PC-9 (cell line): ENCODE data around the gene CXXC5. TPM values are rescaled to one million over a fixed set of nuclear protein-coding genes. Genes with fewer than 3 reads are reported as not detected.

Experiments used
- BruUV-seq: library from RNA; stranded (reverse); fragments of 400-500 nt; replicated peaks from 2 replicates; lab custom pipeline; 2021; lab: Mats Ljungman, UMichigan
- CTCF ChIA-PET: fragments of 300-600 bp; sonication (Branson Sonifier 250); formaldehyde crosslinking; loops from one replicate; lab custom pipeline; 2022; ENCODE audit warnings: antibody characterized with exemption; lab: Charles Lee
- POLR2A ChIA-PET: fragments of 300-600 bp; sonication (Branson Sonifier 250); formaldehyde crosslinking; loops from one replicate; lab custom pipeline; 2022; ENCODE audit warnings: antibody characterized with exemption; ENCODE audit not compliant: unreplicated experiment; lab: Charles Lee
- DNase-seq, 2 experiments: peaks; one replicate each; pipeline versions ENCODE4 v3.0.0 to v3.0.0-alpha.2; 2015 to 2022; ENCODE audit warnings: mixed read lengths in 1 of 2
- H2AFZ ChIP-seq: fragments of 200-600 bp; sonication (generic); 2 replicates; pipeline ENCODE4 v1.8.1; 2017; ENCODE audit warnings: antibody characterized with exemption
- H3F3A ChIP-seq: fragments of 200-600 bp; sonication (generic); 2 replicates; pipeline ENCODE4 v1.8.1; 2017; ENCODE audit warnings: antibody characterized with exemption, mild to moderate bottlenecking, low read depth; ENCODE audit not compliant: insufficient read depth
- H3K27ac ChIP-seq: fragments of 200-600 bp; sonication (generic); 2 replicates; pipeline ENCODE4 v1.6.1; 2016; ENCODE audit warnings: mixed run types
- H3K27me3 ChIP-seq: fragments of 200-600 bp; sonication (generic); 2 replicates; pipeline ENCODE4 v1.6.1; 2016; ENCODE audit warnings: low read depth, mixed run types; ENCODE audit not compliant: insufficient read depth
- H3K36me3 ChIP-seq: fragments of 200-600 bp; sonication (generic); 2 replicates; pipeline ENCODE4 v1.6.1; 2016; ENCODE audit warnings: low read depth, mixed run types
- H3K4me1 ChIP-seq: fragments of 200-600 bp; sonication (generic); replicated peaks from 2 replicates; pipeline ENCODE4 v1.6.1; 2016; ENCODE audit warnings: mixed run types; ENCODE audit not compliant: insufficient read depth
- H3K4me2 ChIP-seq: fragments of 200-600 bp; sonication (generic); 2 replicates; pipeline ENCODE4 v1.6.1; 2017; ENCODE audit warnings: mixed run types
- H3K4me3 ChIP-seq: fragments of 200-600 bp; sonication (generic); 2 replicates; pipeline ENCODE4 v1.6.1; 2016; ENCODE audit warnings: mixed run types
- H3K79me2 ChIP-seq: fragments of 200-600 bp; sonication (generic); 2 replicates; pipeline ENCODE4 v1.6.1; 2017; ENCODE audit warnings: low read depth, mixed run types
- H3K9me2 ChIP-seq: fragments of 200-600 bp; sonication (generic); 2 replicates; pipeline ENCODE4 v1.8.1; 2017; ENCODE audit warnings: mild to moderate bottlenecking; ENCODE audit not compliant: insufficient read depth
- H3K9me3 ChIP-seq: fragments of 200-600 bp; sonication (generic); 2 replicates; pipeline ENCODE4 v1.8.1; 2016; ENCODE audit warnings: low read depth; ENCODE audit not compliant: insufficient read depth
- H4K20me1 ChIP-seq: fragments of 200-600 bp; sonication (generic); 2 replicates; pipeline ENCODE4 v1.8.1; 2017; ENCODE audit not compliant: insufficient read depth
- EZH2 ChIP-seq: fragments of 200-600 bp; sonication (generic); IDR thresholded peaks from 2 replicates; pipeline ENCODE4 v1.8.0; 2017; ENCODE audit warnings: antibody characterized with exemption, low read depth
- intact Hi-C: fragments of 100-400 bp; cut with micrococcal nuclease; formaldehyde crosslinking; loops from one replicate; pipeline ENCODE4 v1.10.0; 2022; ENCODE audit not compliant: unreplicated experiment
- total RNA-seq: library from RNA; stranded (reverse); gene quantifications from 2 replicates; pipeline ENCODE4 v1.2.3, GENCODE V29; 2021
- TF ChIP-seq, protein P1 (sequence below): fragments of 200-600 bp; sonication (generic); conservative IDR thresholded peaks from 2 replicates; pipeline ENCODE4 v1.6.1; 2017; ENCODE audit warnings: mixed run types, antibody characterized with exemption, mild to moderate bottlenecking, moderate library complexity

Gene CXXC5
- total RNA-seq, 1 experiment from 2014 or later = 59.9 TPM

DNA sequence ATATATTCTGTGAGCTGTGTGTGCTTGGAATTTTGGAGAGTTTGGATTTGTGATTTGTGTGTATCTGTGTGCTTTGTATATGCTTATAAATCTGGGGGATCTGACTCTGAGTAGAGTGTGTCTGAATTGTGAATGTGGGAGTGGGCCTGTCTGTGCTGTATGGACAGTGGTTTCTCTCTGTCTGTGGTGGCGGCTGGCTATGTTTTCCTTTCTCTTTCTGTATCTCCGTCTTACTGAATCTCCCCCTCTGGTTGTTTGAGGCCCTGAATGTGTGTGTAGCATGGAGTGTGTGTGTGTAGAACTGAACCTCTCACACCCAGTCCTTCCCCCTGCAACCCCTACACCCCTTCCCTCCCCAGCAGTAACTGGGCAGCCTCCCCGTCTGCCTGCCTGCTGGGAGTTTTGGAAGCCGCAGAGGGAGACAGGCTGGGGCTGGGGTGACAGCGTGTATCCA lies 4.7 kb downstream of the CXXC5 start:
- Histone ChIP-seq H3K9me2 (no peaks in the 10 kb centered on the region), H3K36me3 (0 out of 2 replicates have a peak, but pooled peaks cover 3% of the 10 kb centered on the region), H3F3A (peaks cover 26% of the 10 kb centered on the region), H3K79me2 (peaks cover 87% of the 10 kb centered on the region), H3K9me3 (no peaks in the 10 kb centered on the region), H3K27me3 (no peaks in the 10 kb centered on the region), H2AFZ (no peak overlapping the region), H3K27ac (peak overlapping the region; percentile 37; the same call in 1 of the 2 replicates), H3K4me3 (no peak overlapping the region), H3K4me1 (peaks cover 54% of the 10 kb centered on the region), H4K20me1 (peaks cover 45% of the 10 kb centered on the region), H3K4me2 (peak overlapping the region; percentile 97)
- ChIA-PET POLR2A (interaction anchor here (0.6 kb wide), 1 partner anchor 15 kb away, joined by 4 read pairs; no protein-coding TSS in a partner anchor), CTCF (no interaction called here)
- BruUV-seq = no TSS peak
- intact Hi-C loops = no loop called here
- no peak for DNase-seq
- TF ChIP-seq, protein P1, sequence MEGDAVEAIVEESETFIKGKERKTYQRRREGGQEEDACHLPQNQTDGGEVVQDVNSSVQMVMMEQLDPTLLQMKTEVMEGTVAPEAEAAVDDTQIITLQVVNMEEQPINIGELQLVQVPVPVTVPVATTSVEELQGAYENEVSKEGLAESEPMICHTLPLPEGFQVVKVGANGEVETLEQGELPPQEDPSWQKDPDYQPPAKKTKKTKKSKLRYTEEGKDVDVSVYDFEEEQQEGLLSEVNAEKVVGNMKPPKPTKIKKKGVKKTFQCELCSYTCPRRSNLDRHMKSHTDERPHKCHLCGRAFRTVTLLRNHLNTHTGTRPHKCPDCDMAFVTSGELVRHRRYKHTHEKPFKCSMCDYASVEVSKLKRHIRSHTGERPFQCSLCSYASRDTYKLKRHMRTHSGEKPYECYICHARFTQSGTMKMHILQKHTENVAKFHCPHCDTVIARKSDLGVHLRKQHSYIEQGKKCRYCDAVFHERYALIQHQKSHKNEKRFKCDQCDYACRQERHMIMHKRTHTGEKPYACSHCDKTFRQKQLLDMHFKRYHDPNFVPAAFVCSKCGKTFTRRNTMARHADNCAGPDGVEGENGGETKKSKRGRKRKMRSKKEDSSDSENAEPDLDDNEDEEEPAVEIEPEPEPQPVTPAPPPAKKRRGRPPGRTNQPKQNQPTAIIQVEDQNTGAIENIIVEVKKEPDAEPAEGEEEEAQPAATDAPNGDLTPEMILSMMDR = no peak
- TF ChIP-seq EZH2 = no peak

GRCh38 chr5:139653616-139654015 lies 5.5 kb downstream of the CXXC5 start:
- DNase-seq = no peak
- Histone ChIP-seq H3K9me2 (no peaks in the 10 kb centered on the region), H3K4me1 (peaks cover 60% of the 10 kb centered on the region), H2AFZ (no peak overlapping the region), H3K79me2 (peaks cover 95% of the 10 kb centered on the region), H3F3A (peaks cover 27% of the 10 kb centered on the region), H3K4me3 (no peak overlapping the region), H3K4me2 (no peak overlapping the region), H4K20me1 (peaks cover 46% of the 10 kb centered on the region), H3K9me3 (no peaks in the 10 kb centered on the region), H3K36me3 (0 out of 2 replicates have a peak, but pooled peaks cover 3% of the 10 kb centered on the region), H3K27ac (no peak overlapping the region), H3K27me3 (no peaks in the 10 kb centered on the region)
- POLR2A ChIA-PET = interaction anchor here (0.6 kb wide), 1 partner anchor 14 kb away, joined by 4 read pairs; no protein-coding TSS in a partner anchor
- no peak for TF ChIP-seq EZH2
- TF ChIP-seq, protein P1 = no peak
- no TSS peak for BruUV-seq
- intact Hi-C loops = no loop called here
- CTCF ChIA-PET = no interaction called here

- Histone ChIP-seq H3K9me2 (no peaks in the 10 kb centered on the region), H3K4me3 (no peak overlapping the region), H3F3A (peaks cover 31% of the 10 kb centered on the region), H3K4me2 (no peak overlapping the region), H3K27ac (no peak overlapping the region), H3K9me3 (no peaks in the 10 kb centered on the region), H3K4me1 (peaks cover 69% of the 10 kb centered on the region), H3K36me3 (0 out of 2 replicates have a peak, but pooled peaks cover 3% of the 10 kb centered on the region), H3K27me3 (no peaks in the 10 kb centered on the region), H4K20me1 (peaks cover 50% of the 10 kb centered on the region), H2AFZ (no peak overlapping the region), H3K79me2 (peaks cover 96% of the 10 kb centered on the region)
- TF ChIP-seq, protein P1 = no peak
- TF ChIP-seq EZH2 = no peak
- intact Hi-C loops = no loop called here
- ChIA-PET CTCF (interaction anchor here (0.5 to 1.2 kb wide), 3 partner anchors 19 to 76 kb away, joined by 3 to 4 read pairs (median 3); no protein-coding TSS in a partner anchor), POLR2A (interaction anchor here (0.7 kb wide), 1 partner anchor 12 kb away, joined by 3 read pairs; no protein-coding TSS in a partner anchor)
- BruUV-seq = no TSS peak
- DNase-seq = no peak
Measured at GRCh38 chr5:139654464-139654863, 6.3 kb downstream of the CXXC5 start.
